HCT116 (cell line): Measurements from ENCODE around the gene GRIA2. TPM values are rescaled to one million over a fixed set of nuclear protein-coding genes. Genes with fewer than 3 reads are reported as not detected.

Experiments
- ATAC-seq: fragments of 200-7000 bp; cut with Tn5 transposase; 2 replicates; pipeline ENCODE4 v1.9.1; 2020; ENCODE audit warnings: mild to moderate bottlenecking, moderate library complexity
- BruUV-seq: library from RNA; stranded (reverse); fragments of 400-500 nt; replicated peaks from 2 replicates; lab custom pipeline; 2021; lab: Mats Ljungman, UMichigan
- CTCF ChIA-PET: fragments of 300-600 bp; sonication (Branson Sonifier 250); formaldehyde crosslinking; loops from one replicate; lab custom pipeline; 2021; ENCODE audit warnings: antibody characterized with exemption; lab: Charles Lee
- POLR2A ChIA-PET: fragments of 300-600, 350-600 bp; sonication (Branson Sonifier 250); formaldehyde crosslinking; loops from one replicate; lab custom pipeline; 2021; ENCODE audit warnings: antibody characterized with exemption; lab: Charles Lee
- RAD21 ChIA-PET, 2 experiments: fragments of 300-600 bp; sonication (Branson Sonifier 250); formaldehyde crosslinking; loops; one replicate each; lab custom pipeline; 2023; ENCODE audit warnings: low total read pairs in 2 of 2; ENCODE audit not compliant: uncharacterized antibody in 2 of 2, unreplicated experiment in 2 of 2, low non-redundant PET in 1 of 2; lab: Charles Lee
- DNase-seq: peaks from one replicate; pipeline ENCODE4 v3.0.0-alpha.2; 2010; ENCODE audit warnings: low read depth, low spot score
- H2AFZ ChIP-seq: fragments of 200-600 bp; shearing (Covaris generic), sonication (generic); 2 replicates; pipeline ENCODE4 v1.6.1; 2017; ENCODE audit warnings: low read depth, mixed run types, mixed read lengths, antibody characterized with exemption, low read length; ENCODE audit not compliant: poor library complexity, severe bottlenecking
- H3K27ac ChIP-seq: 2 replicates; pipeline ENCODE4 v1.5.1; 2012; ENCODE audit warnings: low read depth, low read length
- H3K27me3 ChIP-seq: fragments of 200-600 bp; sonication (generic); 2 replicates; pipeline ENCODE4 v1.6.1; 2016; ENCODE audit warnings: mixed run types, low read length, mixed read lengths; ENCODE audit not compliant: insufficient read depth
- H3K36me3 ChIP-seq, 2 experiments: fragments of 200-500 bp in 1 of 2; fragments of 200-600 bp in 1 of 2; sonication (Bioruptor generic) in 1 of 2; sonication (generic) in 1 of 2; 2 replicates each; pipeline versions ENCODE4 v1.5.1 to v1.6.1; 2014 to 2016; ENCODE audit warnings: low read length in 2 of 2, inconsistent platforms in 1 of 2, mixed read lengths in 1 of 2, mixed run types in 1 of 2; ENCODE audit not compliant: insufficient read depth in 2 of 2, control insufficient read depth in 1 of 2
- H3K4me1 ChIP-seq, 2 experiments: fragments of 200-600 bp in 1 of 2; sonication (generic) in 1 of 2; 2 replicates each; pipeline versions ENCODE4 v1.5.1 to v1.6.1; 2012 to 2017; ENCODE audit warnings: low read length in 2 of 2, inconsistent platforms in 1 of 2, mild to moderate bottlenecking in 1 of 2, mixed read lengths in 1 of 2, mixed run types in 1 of 2, moderate library complexity in 1 of 2; ENCODE audit not compliant: insufficient read depth in 2 of 2, control insufficient read depth in 1 of 2
- H3K4me2 ChIP-seq: fragments of 200-600 bp; sonication (generic); 2 replicates; pipeline ENCODE4 v1.6.1; 2017; ENCODE audit warnings: mixed run types, low read length, mixed read lengths
- H3K4me3 ChIP-seq, 2 experiments: fragments of 200-600 bp in 1 of 2; sonication (generic) in 1 of 2; replicated peaks in 1 of 2; 2 replicates each; pipeline ENCODE4 v1.5.1; 2011 to 2016; ENCODE audit warnings: low read length in 2 of 2, control low read depth in 1 of 2, low read depth in 1 of 2, mild to moderate bottlenecking in 1 of 2, mixed read lengths in 1 of 2, mixed run types in 1 of 2
- H3K79me2 ChIP-seq: fragments of 200-600 bp; sonication (generic); 2 replicates; pipeline ENCODE4 v1.6.1; 2017; ENCODE audit warnings: mild to moderate bottlenecking, mixed run types, low read length, moderate library complexity, mixed read lengths; ENCODE audit not compliant: insufficient read depth
- H3K9ac ChIP-seq: fragments of 200-600 bp; sonication (generic); 2 replicates; pipeline ENCODE4 v1.6.1; 2016; ENCODE audit warnings: low read length, mixed read lengths
- H3K9me2 ChIP-seq: fragments of 200-600 bp; sonication (generic), shearing (Covaris generic); 2 replicates; pipeline ENCODE4 v1.6.1; 2017; ENCODE audit warnings: mixed run types, mild to moderate bottlenecking, moderate library complexity; ENCODE audit not compliant: insufficient read depth
- H3K9me3 ChIP-seq, 2 experiments: fragments of 200-500 bp in 1 of 2; fragments of 200-600 bp in 1 of 2; sonication (Bioruptor generic) in 1 of 2; sonication (generic) in 1 of 2; 2 replicates each; pipeline ENCODE4 v1.6.1; 2014 to 2017; ENCODE audit warnings: low read length in 2 of 2, mixed read lengths in 2 of 2, inconsistent platforms in 1 of 2, low read depth in 1 of 2, mild to moderate bottlenecking in 1 of 2, mixed run types in 1 of 2, moderate library complexity in 1 of 2; ENCODE audit not compliant: control insufficient read depth in 1 of 2, insufficient read depth in 1 of 2
- H4K20me1 ChIP-seq: fragments of 200-600 bp; sonication (generic), shearing (Covaris generic); 2 replicates; pipeline ENCODE4 v1.6.1; 2017; ENCODE audit warnings: mixed run types, mild to moderate bottlenecking, moderate library complexity; ENCODE audit not compliant: insufficient read depth
- EZH2 ChIP-seq: fragments of 200-600 bp; sonication (generic); IDR thresholded peaks from 2 replicates; pipeline ENCODE4 v1.6.1; 2017; ENCODE audit warnings: antibody characterized with exemption, mixed run types
- EZH2phosphoT487 ChIP-seq: fragments of 200-600 bp; IDR thresholded peaks from 2 replicates; pipeline ENCODE4 v1.6.1; 2018; ENCODE audit warnings: antibody characterized with exemption, borderline replicate concordance
- FOSL1 ChIP-seq: IDR thresholded peaks from 2 replicates; pipeline ENCODE4 v1.6.1; 2012; ENCODE audit warnings: low read depth
- POLR2A ChIP-seq: IDR thresholded peaks from 2 replicates; pipeline ENCODE4 v1.7.0; 2011; ENCODE audit warnings: borderline replicate concordance; ENCODE audit not compliant: insufficient read depth, insufficient read length; ENCODE audit errors: extremely low read depth
- POLR2AphosphoS5 ChIP-seq: IDR thresholded peaks from 2 replicates; pipeline ENCODE4 v1.6.1; 2011; ENCODE audit warnings: mild to moderate bottlenecking, low read depth, low read length, moderate library complexity
- RAD21 ChIP-seq: IDR thresholded peaks from 2 replicates; pipeline ENCODE4 v1.6.1; 2012; ENCODE audit warnings: low read depth, mild to moderate bottlenecking
- SIN3A ChIP-seq: IDR thresholded peaks from 2 replicates; pipeline ENCODE4 v1.6.1; 2012; ENCODE audit warnings: low read depth
- SP1 ChIP-seq: IDR thresholded peaks from 2 replicates; pipeline ENCODE4 v1.6.1; 2012; ENCODE audit warnings: low read depth
- SRF ChIP-seq: IDR thresholded peaks from 2 replicates; pipeline ENCODE4 v1.6.1; 2012; ENCODE audit warnings: low read depth
- YY1 ChIP-seq: IDR thresholded peaks from 2 replicates; pipeline ENCODE4 v1.6.1; 2011; ENCODE audit warnings: low read length, low read depth, moderate library complexity, mild to moderate bottlenecking; ENCODE audit not compliant: insufficient replicate concordance; ENCODE audit errors: extremely low read depth
- intact Hi-C: fragments of 100-400 bp; cut with micrococcal nuclease; formaldehyde crosslinking; loops from 2 replicates; pipeline ENCODE4 v1.10.0; 2022
- total RNA-seq: library from RNA; stranded (reverse); gene quantifications from one replicate; pipeline ENCODE4 v1.2.1, GENCODE V29; 2021; ENCODE audit not compliant: unreplicated experiment
- TF ChIP-seq, protein P1 (sequence below): IDR thresholded peaks from 2 replicates; pipeline ENCODE4 v1.6.1; 2012

GRIA2 gene
- total RNA-seq, 1 experiment from 2014 or later, result not detected

DNA sequence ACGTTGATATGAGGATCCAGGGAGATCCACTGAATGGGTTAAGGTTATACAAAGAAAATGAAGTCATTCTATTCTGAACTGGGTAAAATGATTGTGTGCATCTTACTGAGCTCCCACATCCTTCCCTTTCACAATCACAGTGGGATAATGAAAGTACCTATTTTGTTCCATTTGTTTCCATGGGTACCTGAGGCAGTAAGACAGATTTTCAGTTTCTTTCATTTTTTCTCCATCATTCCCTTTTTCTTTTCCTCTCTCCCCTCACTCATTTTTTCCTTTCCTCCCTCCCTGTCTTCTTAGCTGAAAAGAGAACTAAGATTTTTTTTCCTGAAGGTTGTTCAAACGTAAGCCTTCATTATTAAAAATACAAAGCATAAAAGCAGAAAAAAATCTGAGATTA lies 4.6 kb downstream of the GRIA2 start:
- CTCF ChIA-PET, result no interaction called here

DNA sequence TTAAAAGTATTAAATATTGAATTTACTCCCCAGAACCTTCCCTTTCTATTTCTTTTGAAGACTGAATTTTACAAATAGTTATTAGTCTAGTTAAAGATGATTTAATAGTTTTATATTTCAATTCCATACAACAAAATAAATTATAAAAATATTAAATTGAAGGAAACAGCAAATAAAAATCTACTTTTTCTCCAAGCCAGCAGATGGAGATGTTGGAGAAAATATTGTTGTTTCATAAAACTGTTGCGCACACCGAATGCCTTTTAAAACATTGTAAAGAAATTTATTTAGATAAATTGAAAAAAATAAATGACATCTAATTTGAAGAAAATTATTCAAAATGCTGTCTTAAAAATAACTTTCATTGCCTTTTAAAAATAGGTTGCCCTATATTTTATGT lies 5.5 kb downstream of the GRIA2 start:
- H3K9ac ChIP-seq, result no peak overlapping the region
- H4K20me1 ChIP-seq, result no peaks in the 10 kb centered on the region
- H3K4me1 ChIP-seq, result no peaks in the 10 kb centered on the region
- H3K27me3 ChIP-seq, result no peaks in the 10 kb centered on the region
- H3K36me3 ChIP-seq, result no peaks in the 10 kb centered on the region
- no peak for TF ChIP-seq SIN3A
- TF ChIP-seq SP1, result no peak
- no peak for TF ChIP-seq EZH2
- TF ChIP-seq YY1, result no peak
- TF ChIP-seq RAD21, result no peak
- TF ChIP-seq, protein P1, sequence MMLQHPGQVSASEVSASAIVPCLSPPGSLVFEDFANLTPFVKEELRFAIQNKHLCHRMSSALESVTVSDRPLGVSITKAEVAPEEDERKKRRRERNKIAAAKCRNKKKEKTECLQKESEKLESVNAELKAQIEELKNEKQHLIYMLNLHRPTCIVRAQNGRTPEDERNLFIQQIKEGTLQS, result no peak
- no peak for TF ChIP-seq FOSL1
- TF ChIP-seq SRF, result no peak
- H3K9me2 ChIP-seq, result no peaks in the 10 kb centered on the region
- CTCF ChIA-PET, result interaction anchor here (1.0 kb wide), 1 partner anchor 753 kb away, joined by 6 read pairs; no protein-coding TSS in a partner anchor
- ATAC-seq, result no peak
- intact Hi-C loops, result loop anchor here (10.0 kb wide), 1 partner anchor 289 kb away; no protein-coding TSS in a partner anchor
- no peak for DNase-seq
- RAD21 ChIA-PET, result no interaction called here
- no peak overlapping the region for H3K27ac ChIP-seq
- no TSS peak for BruUV-seq
- H3K4me2 ChIP-seq, result no peak overlapping the region
- H3K9me3 ChIP-seq, result no peaks in the 10 kb centered on the region
- H3K4me3 ChIP-seq, result no peak overlapping the region
- POLR2A ChIA-PET, result no interaction called here
- no peaks in the 10 kb centered on the region for H3K79me2 ChIP-seq
- H2AFZ ChIP-seq, result no peak overlapping the region

More for the DNA sequence above, 4.6 kb downstream of the GRIA2 start:
- ChIA-PET POLR2A (no interaction called here), RAD21 (no interaction called here)
- ATAC-seq, result no peak
- intact Hi-C loops, result loop anchor here (10.0 kb wide), 1 partner anchor 290 kb away; no protein-coding TSS in a partner anchor
- Histone ChIP-seq H3K4me1 (no peaks in the 10 kb centered on the region), H3K36me3 (no peaks in the 10 kb centered on the region), H3K4me2 (no peak overlapping the region), H3K27me3 (no peaks in the 10 kb centered on the region), H3K9me2 (no peaks in the 10 kb centered on the region), H3K27ac (no peak overlapping the region)
- no peak for DNase-seq
- TF ChIP-seq EZH2, result no peak
- no peak for TF ChIP-seq FOSL1
- no peak for TF ChIP-seq YY1
- no peak for TF ChIP-seq SRF
- no peak for TF ChIP-seq POLR2AphosphoS5
- TF ChIP-seq EZH2phosphoT487, result no peak
- TF ChIP-seq POLR2A, result no peak
- TF ChIP-seq, all 23 proteins: peak for 0
- H3K9me3 ChIP-seq, result no peaks in the 10 kb centered on the region
- no peak overlapping the region for H3K9ac ChIP-seq
- no peak overlapping the region for H2AFZ ChIP-seq
- H4K20me1 ChIP-seq, result no peaks in the 10 kb centered on the region
- H3K4me3 ChIP-seq, result no peak overlapping the region
- BruUV-seq, result no TSS peak
- H3K79me2 ChIP-seq, result no peaks in the 10 kb centered on the region
